Left kidney (tissue), 8 donors: ENCODE measurements around the gene EPHA1. TPM values are rescaled to one million over a fixed set of nuclear protein-coding genes. Genes with fewer than 3 reads are reported as not detected.

Source experiments
- DNase-seq: peaks from one replicate; pipeline ENCODE4 v3.0.0-alpha.2; 2013
- long read RNA-seq, 8 donors: transcript quantifications; one replicate each; lab custom pipeline, GENCODE V29; 2026
- polyA plus RNA-seq: library from polyadenylated mRNA; unstranded; fragments of 120-200 nt; gene quantifications from one replicate; pipeline ENCODE4 v1.2.1, GENCODE V29; 2013; ENCODE audit not compliant: insufficient read length

The EPHA1 gene
- polyA plus RNA-seq: 20.2 TPM
- long read RNA-seq, donor 1, partial matches to known transcripts: 228 of 331 reads
- long read RNA-seq, donor 1, other reads (novel, unspliced or antisense): 101 of 331 reads
- long read RNA-seq, donor 2, partial matches to known transcripts: 0 of 1 reads
- long read RNA-seq, donor 2, other reads (novel, unspliced or antisense): 0 of 1 reads
- long read RNA-seq, donor 3: 0 reads
- long read RNA-seq, donor 4: 0 reads
- long read RNA-seq, donor 5: 0 reads
- long read RNA-seq, donor 6: 0 reads
- long read RNA-seq, donor 7, partial matches to known transcripts: 162 of 187 reads
- long read RNA-seq, donor 7, other reads (novel, unspliced or antisense): 21 of 187 reads
- long read RNA-seq, donor 8, partial matches to known transcripts: 29 of 29 reads
- long read RNA-seq, donor 8, other reads (novel, unspliced or antisense): 0 of 29 reads

DNA sequence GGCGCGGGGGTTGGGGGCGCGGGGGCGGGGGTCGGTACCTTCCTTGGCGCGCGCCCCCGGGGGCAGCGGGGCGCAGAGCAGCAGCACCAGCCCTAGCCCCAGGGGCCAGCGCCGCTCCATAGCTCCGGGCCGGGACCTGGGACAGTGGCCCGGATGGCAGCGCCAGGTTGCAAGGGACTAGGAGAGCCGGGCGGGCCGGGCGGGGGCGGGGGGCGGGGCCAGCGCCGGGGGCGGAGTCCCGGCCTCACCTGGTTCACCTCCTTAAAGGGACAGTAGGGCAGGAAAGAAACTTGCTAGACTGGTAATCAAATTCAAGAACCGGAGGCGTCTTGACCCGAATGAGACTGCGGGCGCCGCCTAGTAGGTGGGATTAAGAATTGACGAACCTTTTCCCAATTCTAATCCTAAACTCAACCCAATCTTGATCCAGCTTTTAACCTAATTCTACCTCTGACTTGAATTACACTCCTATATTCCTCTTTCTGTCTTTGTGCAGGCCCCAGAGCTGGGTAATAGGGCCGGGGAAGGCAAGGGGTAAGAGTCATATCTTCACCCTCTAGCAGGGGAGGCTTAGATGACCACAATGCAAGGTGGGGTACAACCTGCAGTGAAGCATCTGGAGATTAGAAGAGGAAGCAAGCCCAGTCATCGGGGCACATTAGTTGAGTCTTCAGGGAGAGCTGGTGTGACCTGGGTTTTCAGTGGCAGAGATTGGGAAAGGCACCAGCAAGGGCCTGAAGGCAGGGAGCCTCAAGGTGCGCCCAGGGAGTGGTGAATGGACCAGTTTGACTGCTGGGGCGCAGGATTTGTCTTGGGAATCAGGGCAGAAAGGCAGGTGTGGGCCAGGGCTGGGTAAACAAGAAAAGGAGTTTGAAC, at the start of gene EPHA1:
EPHA1 (minus strand) TSS at position 171 of the 876 bp plus-strand sequence; CDS start at position 120, 51 bp downstream.
- no peak for DNase-seq

- DNase-seq: no peak
Observed at GRCh38 chr7:143458263-143458662, 49.6 kb upstream of the EPHA1 start.

- DNase-seq: no peak
Observed at GRCh38 chr7:143456992-143457793, 48.5 kb upstream of the EPHA1 start.

GRCh38 chr7:143455942-143456341, 47.3 kb upstream of the EPHA1 start:
- DNase-seq: no peak

DNA sequence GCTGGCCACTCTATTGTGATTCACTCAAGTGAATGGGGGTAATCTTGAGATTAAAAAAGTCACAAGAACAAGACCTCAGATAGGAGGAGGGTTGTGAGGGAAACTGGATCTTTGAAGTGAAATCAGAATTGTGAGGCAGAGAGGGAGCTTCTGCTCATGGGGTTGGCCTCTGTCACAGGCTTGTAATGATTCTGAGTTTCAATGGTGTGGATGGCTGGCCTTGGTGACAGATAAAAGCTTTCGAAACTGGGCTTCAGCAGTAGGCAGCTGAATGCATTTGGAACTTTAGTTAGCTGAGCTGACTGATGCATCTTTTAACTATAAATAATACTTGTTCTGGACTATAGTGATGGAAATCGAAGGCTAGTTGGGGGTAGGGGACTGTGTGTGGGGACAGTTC, 46.8 kb upstream of the EPHA1 start:
- no peak for DNase-seq

DNA sequence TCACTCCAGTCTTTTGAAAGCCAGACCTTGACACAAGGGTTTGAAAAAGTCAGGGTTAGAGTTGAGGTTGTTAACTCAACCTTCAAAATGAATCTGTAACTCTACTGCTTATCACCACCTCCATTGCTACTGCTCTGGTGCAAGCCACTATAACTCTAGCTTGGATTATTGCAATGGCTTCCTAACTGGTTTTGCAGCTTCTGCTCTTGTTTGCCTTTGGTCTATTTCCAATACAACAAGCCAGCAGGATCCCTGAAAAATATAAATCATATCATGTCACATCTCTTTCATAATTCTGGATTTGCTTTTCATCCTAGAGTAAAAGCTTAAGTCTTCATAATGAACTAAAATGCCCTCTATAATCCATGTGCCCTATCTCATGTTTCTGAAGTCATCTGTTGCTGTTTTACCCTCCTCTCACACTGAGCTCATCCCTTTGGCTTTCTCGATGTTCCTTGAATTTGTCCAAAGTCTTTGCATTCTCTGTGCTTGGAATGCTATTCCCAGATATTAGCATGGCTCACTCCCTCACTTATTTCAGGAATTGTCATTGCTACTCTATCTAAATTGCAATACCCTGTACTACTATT, 45.5 kb upstream of the EPHA1 start:
- no peak for DNase-seq

DNA sequence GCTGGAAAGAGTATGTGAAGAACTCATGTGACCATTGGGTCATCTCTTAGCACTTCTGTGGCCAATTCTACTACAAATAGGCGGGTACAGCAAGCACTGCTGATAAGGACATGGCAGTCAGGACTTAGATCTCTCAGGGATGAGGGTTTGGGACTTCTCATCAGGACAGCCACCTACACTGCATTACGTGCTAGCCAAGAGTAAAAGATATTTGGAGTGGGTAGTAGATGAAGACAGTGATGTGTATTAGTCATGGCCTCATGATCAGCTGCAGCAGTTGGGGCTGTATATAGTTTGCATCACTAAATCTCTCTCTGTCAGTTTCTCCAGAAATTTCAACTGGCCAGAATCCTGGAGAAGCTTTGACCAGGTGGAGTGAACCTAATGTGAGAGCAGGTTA, 43.8 kb upstream of the EPHA1 start:
- DNase-seq: no peak

- no peak for DNase-seq
Observed at GRCh38 chr7:143451746-143452145, 43.1 kb upstream of the EPHA1 start.

- DNase-seq: no peak
Observed at GRCh38 chr7:143451122-143451521, 42.5 kb upstream of the EPHA1 start.

DNA sequence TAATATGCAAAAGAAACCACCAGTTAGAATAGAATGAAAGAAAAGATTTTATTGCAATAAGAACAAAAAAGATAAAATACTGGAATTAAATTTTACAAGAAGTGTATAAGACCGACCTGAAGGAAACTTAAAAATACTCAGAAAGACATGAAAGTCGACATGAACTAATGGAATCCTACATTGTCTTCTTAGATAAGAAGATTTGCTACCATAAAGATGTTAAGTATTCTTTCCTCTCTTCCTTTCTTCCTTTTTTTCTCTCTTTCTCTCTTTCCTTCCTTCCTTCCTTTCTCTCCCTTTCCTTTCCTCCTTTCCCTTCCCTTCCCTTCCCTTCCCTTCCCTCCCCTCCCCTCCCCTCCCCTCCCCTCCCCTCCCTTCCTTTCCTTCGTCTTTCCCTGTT, 41.1 kb upstream of the EPHA1 start:
- DNase-seq: no peak

- DNase-seq: no peak
Observed at GRCh38 chr7:143448429-143448828, 39.8 kb upstream of the EPHA1 start.

DNA sequence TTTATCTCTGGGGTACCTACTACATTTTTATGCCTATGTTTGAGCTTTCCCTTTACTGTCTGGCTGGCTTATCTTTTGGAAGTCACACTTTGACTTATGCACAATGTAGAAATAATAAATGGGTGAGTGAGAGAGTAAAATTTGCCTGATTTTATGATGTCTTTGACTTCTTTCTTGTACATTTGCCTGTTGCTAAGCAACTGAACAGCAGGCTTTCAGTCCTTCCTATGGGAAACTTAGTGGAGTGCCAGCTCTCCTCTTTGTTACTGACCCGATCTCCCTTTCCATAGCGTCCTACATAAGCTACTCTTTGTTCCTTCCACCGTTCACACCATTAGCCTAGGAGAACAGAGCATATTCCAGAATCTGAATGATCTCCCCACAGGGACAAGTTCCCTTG, 38.8 kb upstream of the EPHA1 start:
- DNase-seq: no peak

- no peak for DNase-seq
Observed at GRCh38 chr7:143444785-143445184, 36.1 kb upstream of the EPHA1 start.

GRCh38 chr7:143444063-143444782, 35.6 kb upstream of the EPHA1 start:
- DNase-seq: no peak

GRCh38 chr7:143443153-143443552, 34.5 kb upstream of the EPHA1 start, which contains the start of gene TAS2R60:
TSS of gene TAS2R60 (plus strand) at chr7:143443453. CDS start at chr7:143443453, 0 bp downstream.
- DNase-seq: no peak

- DNase-seq: no peak
Observed at GRCh38 chr7:143439866-143440265, 31.2 kb upstream of the EPHA1 start.

- DNase-seq: no peak
Observed at GRCh38 chr7:143437578-143437977, 28.9 kb upstream of the EPHA1 start.

GRCh38 chr7:143436325-143436946, 27.8 kb upstream of the EPHA1 start:
- DNase-seq: no peak

GRCh38 chr7:143435266-143435665, 26.6 kb upstream of the EPHA1 start:
- DNase-seq: no peak

DNA sequence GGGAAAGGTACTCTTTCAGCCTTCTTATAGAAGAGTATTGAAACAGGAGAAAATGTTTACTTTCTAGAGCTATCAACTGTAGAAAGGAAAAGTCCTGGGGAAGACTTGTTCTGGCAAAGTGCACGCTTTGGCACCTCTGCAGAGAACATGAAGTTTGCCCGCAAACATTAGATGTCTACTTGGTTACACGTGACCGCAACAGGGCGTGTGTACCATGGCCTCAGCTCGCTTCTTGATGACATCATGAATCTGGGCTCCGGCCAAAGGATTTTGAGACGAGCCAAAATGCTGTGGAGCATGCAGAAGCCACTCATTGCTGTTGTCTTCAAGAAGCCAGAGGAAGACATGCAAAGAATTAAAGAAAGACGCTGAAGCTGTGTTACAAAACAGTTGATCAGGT, 26.0 kb upstream of the EPHA1 start:
- DNase-seq: no peak

DNA sequence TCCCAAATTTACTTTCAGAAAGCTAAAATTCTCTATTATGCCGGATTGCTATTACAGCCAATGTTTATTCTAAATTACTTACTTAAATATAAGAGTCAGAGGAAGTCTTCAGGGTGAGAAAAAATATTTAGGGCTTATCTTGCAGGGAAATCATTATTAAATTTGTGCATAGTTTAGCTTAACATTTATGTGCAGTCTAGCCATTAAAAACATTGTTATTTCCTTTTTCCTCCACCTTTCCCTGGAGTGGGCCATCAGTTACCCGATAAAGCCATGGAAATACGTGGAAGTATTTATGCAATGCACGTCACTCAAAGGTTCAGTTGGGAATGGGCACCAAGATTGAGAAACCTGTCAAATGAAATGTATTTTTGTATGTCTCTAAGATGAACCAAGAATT, 25.1 kb upstream of the EPHA1 start:
- DNase-seq: no peak
